K562 (cell line): ENCODE results near the gene DLGAP5.

Source experiments
- CEBPB ChIP-seq: fragments of 450-650 bp; IDR thresholded peaks from 2 replicates; pipeline ENCODE4 v1.6.1; 2016; ENCODE audit warnings: missing genetic modification characterization, missing compliant biosample characterization
- CTCF ChIP-seq, 3 experiments: IDR thresholded peaks in 2 of 3; conservative IDR thresholded peaks in 1 of 3; 2 replicates each; pipeline ENCODE4 v1.5.1; 2011 to 2012; ENCODE audit warnings: low read length in 3 of 3, mild to moderate bottlenecking in 3 of 3, control low read depth in 2 of 3, improper control_type of control experiment in 1 of 3, inconsistent platforms in 1 of 3, low read depth in 1 of 3, mixed read lengths in 1 of 3, moderate library complexity in 1 of 3; ENCODE audit not compliant: insufficient read depth in 2 of 3
- GMEB1 ChIP-seq: fragments of 250-450 bp; sonication (Bioruptor Pico); IDR thresholded peaks from 2 replicates; pipeline ENCODE4 v1.4.0; 2020; ENCODE audit warnings: mild to moderate bottlenecking
- HNRNPUL1 ChIP-seq: fragments of 200-400 bp; formaldehyde crosslinking; IDR thresholded peaks from 2 replicates; pipeline ENCODE4 v1.6.1; 2017; ENCODE audit warnings: low read length
- MECOM ChIP-seq: fragments of 250-450 bp; sonication (Bioruptor Pico); IDR thresholded peaks from 2 replicates; pipeline ENCODE4 v1.8.0; 2022; ENCODE audit warnings: inconsistent platforms
- RBBP5 ChIP-seq: fragments of 200-600 bp; sonication (generic); IDR thresholded peaks from 2 replicates; pipeline ENCODE4 v1.6.1; 2012; ENCODE audit warnings: borderline replicate concordance, mild to moderate bottlenecking, low read length, control low read depth, inconsistent platforms; ENCODE audit not compliant: insufficient read depth, poor library complexity, severe bottlenecking
- RFX5 ChIP-seq: IDR thresholded peaks from 2 replicates; pipeline ENCODE4 v1.6.1; 2011; ENCODE audit warnings: low read depth, mild to moderate bottlenecking, improper control_type of control experiment, low read length
- SIN3B ChIP-seq: fragments of 450-650 bp; IDR thresholded peaks from 2 replicates; pipeline ENCODE4 v1.6.1; 2017; ENCODE audit warnings: low read depth, mild to moderate bottlenecking, moderate library complexity
- SMARCE1 ChIP-seq: fragments of 450-650 bp; IDR thresholded peaks from 2 replicates; pipeline ENCODE4 v1.7.1; 2016; ENCODE audit warnings: mild to moderate bottlenecking
- TAF1 ChIP-seq: IDR thresholded peaks from 2 replicates; pipeline ENCODE4 v1.6.1; 2011; ENCODE audit warnings: mild to moderate bottlenecking, low read length, moderate library complexity; ENCODE audit not compliant: insufficient read depth, control insufficient read depth, severe bottlenecking; ENCODE audit errors: extremely low read depth
- ZFP91 ChIP-seq: sonication (generic); formaldehyde crosslinking; IDR thresholded peaks from 2 replicates; pipeline ENCODE4 v1.8.0; 2022; ENCODE audit warnings: mild to moderate bottlenecking, missing genetic modification reagents
- ZNF76 ChIP-seq: fragments of 250-450 bp; sonication (Bioruptor Pico); IDR thresholded peaks from 2 replicates; pipeline ENCODE4 v1.4.0; 2020; ENCODE audit warnings: mild to moderate bottlenecking, moderate library complexity, borderline replicate concordance

- TF ChIP-seq TAF1: no peak
- no peak for TF ChIP-seq GMEB1 (CRISPR knock-in tag)
- TF ChIP-seq ZFP91: no peak
- TF ChIP-seq MECOM (CRISPR knock-in tag): no peak
- no peak for TF ChIP-seq RBBP5
- TF ChIP-seq CTCF (IDR thresholded peaks at IDR 0.05 in 2 of 3, conservative IDR thresholded peaks at IDR 0.05 in 1 of 3; ENCODE audit: insufficient read depth in 2 of 3, low read depth in 1 of 3, low read length in 3 of 3): no peak
- TF ChIP-seq SMARCE1: no peak
- no peak for TF ChIP-seq ZNF76
- no peak for TF ChIP-seq CEBPB (tag)
- TF ChIP-seq SIN3B: no peak
- TF ChIP-seq HNRNPUL1: no peak
- no peak for TF ChIP-seq RFX5
These were observed 85.4 kb downstream of the DLGAP5 start for GRCh38 chr14:55105991-55106390.
